SK-N-SH (cell line): ENCODE results near the gene C1QTNF5. TPM values are rescaled to one million over a fixed set of nuclear protein-coding genes. Genes with fewer than 3 reads are reported as not detected.

Experiments
- CTCF ChIA-PET: fragments of 300-600, 350-600 bp; formaldehyde crosslinking; extraction: SDS; loops from one replicate; lab custom pipeline; 2021; lab: Yijun Ruan, JAX
- POLR2A ChIA-PET: fragments of 350-600 bp; sonication (Branson Sonifier 250); formaldehyde crosslinking; extraction: SDS; loops from one replicate; lab custom pipeline; 2020; ENCODE audit warnings: antibody characterized with exemption, inconsistent platforms; lab: Yijun Ruan, JAX
- DNase-seq: peaks from one replicate; pipeline ENCODE4 v3.0.0; 2012
- H2AFZ ChIP-seq: fragments of 200-600 bp; sonication (generic); 2 replicates; pipeline ENCODE4 v1.8.1; 2016; ENCODE audit warnings: antibody characterized with exemption, mild to moderate bottlenecking, low read depth
- H3F3A ChIP-seq: fragments of 200-600 bp; sonication (generic); replicated peaks from 2 replicates; pipeline ENCODE3; 2016; ENCODE audit warnings: antibody characterized with exemption, mild to moderate bottlenecking; ENCODE audit not compliant: insufficient read depth
- H3K27ac ChIP-seq, 2 experiments: fragments of 200-500 bp in 1 of 2; fragments of 200-600 bp in 1 of 2; sonication (Bioruptor generic) in 1 of 2; sonication (generic), shearing (Covaris generic) in 1 of 2; 2 replicates each; pipeline versions ENCODE4 v1.5.1 to v1.6.1; 2014 to 2016; ENCODE audit warnings: low read depth in 2 of 2, inconsistent platforms in 1 of 2, low read length in 1 of 2, mild to moderate bottlenecking in 1 of 2, mixed read lengths in 1 of 2
- H3K27me3 ChIP-seq: fragments of 200-600 bp; sonication (generic), shearing (Covaris generic); 2 replicates; pipeline ENCODE4 v1.6.1; 2016; ENCODE audit warnings: mixed run types; ENCODE audit not compliant: insufficient read depth
- H3K36me3 ChIP-seq, 2 experiments: fragments of 200-500 bp in 1 of 2; fragments of 200-600 bp in 1 of 2; sonication (Bioruptor generic) in 1 of 2; sonication (generic) in 1 of 2; replicated peaks in 1 of 2; 2 replicates each; pipeline versions ENCODE3 to v1.5.1; 2014 to 2016; ENCODE audit warnings: low read length in 1 of 2, mild to moderate bottlenecking in 1 of 2; ENCODE audit not compliant: insufficient read depth in 2 of 2, control insufficient read depth in 1 of 2
- H3K4me1 ChIP-seq, 2 experiments: fragments of 200-500 bp in 1 of 2; fragments of 200-600 bp in 1 of 2; sonication (Bioruptor generic) in 1 of 2; sonication (generic), shearing (Covaris generic) in 1 of 2; 2 replicates each; pipeline versions ENCODE4 v1.5.1 to v1.6.1; 2014 to 2016; ENCODE audit warnings: low read depth in 1 of 2, low read length in 1 of 2, mixed run types in 1 of 2; ENCODE audit not compliant: insufficient read depth in 2 of 2, control insufficient read depth in 1 of 2
- H3K4me2 ChIP-seq: fragments of 200-600 bp; sonication (generic), shearing (Covaris generic); 2 replicates; pipeline ENCODE4 v1.6.1; 2017; ENCODE audit warnings: mixed run types
- H3K4me3 ChIP-seq, 2 experiments: fragments of 200-500 bp in 1 of 2; fragments of 200-600 bp in 1 of 2; sonication (Bioruptor generic) in 1 of 2; sonication (generic), shearing (Covaris generic) in 1 of 2; 2 replicates each; pipeline versions ENCODE4 v1.5.1 to v1.8.1; 2014 to 2016; ENCODE audit warnings: low read depth in 2 of 2, inconsistent platforms in 1 of 2, low read length in 1 of 2, mild to moderate bottlenecking in 1 of 2, mixed read lengths in 1 of 2, moderate library complexity in 1 of 2
- H3K79me2 ChIP-seq: fragments of 200-600 bp; sonication (generic); 2 replicates; pipeline ENCODE4 v1.8.1; 2017; ENCODE audit warnings: mild to moderate bottlenecking; ENCODE audit not compliant: insufficient read depth
- H3K9ac ChIP-seq: fragments of 200-600 bp; sonication (generic); 2 replicates; pipeline ENCODE4 v1.6.1; 2017; ENCODE audit warnings: mixed run types
- H3K9me2 ChIP-seq: fragments of 200-600 bp; sonication (generic); 2 replicates; pipeline ENCODE4 v1.6.1; 2017; ENCODE audit warnings: mixed run types
- H3K9me3 ChIP-seq: fragments of 200-600 bp; sonication (generic); 2 replicates; pipeline ENCODE4 v1.6.1; 2017; ENCODE audit warnings: mixed run types, mild to moderate bottlenecking, moderate library complexity
- H4K20me1 ChIP-seq: fragments of 200-600 bp; sonication (generic); 2 replicates; pipeline ENCODE4 v1.6.1; 2017; ENCODE audit warnings: mild to moderate bottlenecking, mixed run types; ENCODE audit not compliant: insufficient read depth
- CHD2 ChIP-seq: fragments of 150-350 bp; IDR thresholded peaks from 2 replicates; pipeline ENCODE4 v1.6.1; 2018; ENCODE audit warnings: low read length; ENCODE audit not compliant: partially characterized antibody
- ELF1 ChIP-seq: IDR thresholded peaks from 2 replicates; pipeline ENCODE4 v1.4.0; 2012
- EP300 ChIP-seq, 2 experiments: IDR thresholded peaks; 2 replicates each; pipeline versions ENCODE4 v1.4.0 to v1.6.1; 2012; ENCODE audit warnings: borderline replicate concordance in 1 of 2, low read depth in 1 of 2, low read length in 1 of 2
- FOXJ3 ChIP-seq: sonication (generic); formaldehyde crosslinking; IDR thresholded peaks from 2 replicates; pipeline ENCODE4 v1.5.1; 2020; ENCODE audit warnings: mild to moderate bottlenecking, missing genetic modification reagents
- GATA2 ChIP-seq: sonication (generic); formaldehyde crosslinking; IDR thresholded peaks from 2 replicates; pipeline ENCODE4 v1.5.0; 2020; ENCODE audit warnings: mild to moderate bottlenecking, missing genetic modification reagents
- MEF2A ChIP-seq: IDR thresholded peaks from 2 replicates; pipeline ENCODE4 v1.4.0; 2012; ENCODE audit warnings: low read depth, borderline replicate concordance
- MXI1 ChIP-seq: IDR thresholded peaks from 2 replicates; pipeline ENCODE4 v1.6.1; 2012; ENCODE audit warnings: mild to moderate bottlenecking, low read depth, low read length, improper control_type of control experiment
- NRF1 ChIP-seq: IDR thresholded peaks from 2 replicates; pipeline ENCODE4 v1.6.1; 2012; ENCODE audit warnings: low read depth, mild to moderate bottlenecking, low read length
- POLR2AphosphoS5 ChIP-seq: IDR thresholded peaks from 2 replicates; pipeline ENCODE4 v1.6.1; 2012; ENCODE audit warnings: low read depth, low read length
- RAD21 ChIP-seq: IDR thresholded peaks from 2 replicates; pipeline ENCODE4 v1.6.1; 2012; ENCODE audit warnings: mild to moderate bottlenecking, low read length
- RCOR1 ChIP-seq: fragments of 150-350 bp; IDR thresholded peaks from 2 replicates; pipeline ENCODE4 v1.6.1; 2017; ENCODE audit warnings: antibody characterized with exemption, low read length
- RFX5 ChIP-seq: IDR thresholded peaks from 2 replicates; pipeline ENCODE4 v1.6.1; 2012; ENCODE audit warnings: mild to moderate bottlenecking, improper control_type of control experiment, low read length
- RXRA ChIP-seq: IDR thresholded peaks from 2 replicates; pipeline ENCODE4 v1.4.0; 2012; ENCODE audit warnings: low read depth, mild to moderate bottlenecking, borderline replicate concordance
- SIN3A ChIP-seq: IDR thresholded peaks from 2 replicates; pipeline ENCODE4 v1.6.1; 2012; ENCODE audit warnings: low read depth, mild to moderate bottlenecking, low read length, moderate library complexity, borderline replicate concordance
- TCF12 ChIP-seq: IDR thresholded peaks from 2 replicates; pipeline ENCODE4 v1.4.0; 2012
- TEAD4 ChIP-seq: IDR thresholded peaks from 2 replicates; pipeline ENCODE4 v1.4.0; 2012; ENCODE audit warnings: mild to moderate bottlenecking, borderline replicate concordance; ENCODE audit not compliant: insufficient read depth
- WGBS: methylation state at CpG from one replicate; pipeline ENCODE4 v1.1.6; 2017; ENCODE audit warnings: low lambda C conversion rate; 5-methylcytosine and 5-hydroxymethylcytosine counted together
- polyA plus RNA-seq, 3 experiments: library from polyadenylated mRNA; depleted of rRNA; stranded (reverse); fragments of >200 nt; gene quantifications; 2 replicates each; pipeline ENCODE4 v1.2.3, GENCODE V29; 2012
- TF ChIP-seq, protein P1 (sequence below): IDR thresholded peaks from 2 replicates; pipeline ENCODE4 v1.4.0; 2012; ENCODE audit warnings: low read depth, borderline replicate concordance
- TF ChIP-seq, protein P2 (sequence below): IDR thresholded peaks from 2 replicates; pipeline ENCODE4; 2012
- TF ChIP-seq, protein P3 (sequence below): IDR thresholded peaks from 2 replicates; pipeline ENCODE4 v1.4.0; 2012; ENCODE audit warnings: low read depth, borderline replicate concordance
- TF ChIP-seq, protein P4 (sequence below): fragments of 150-350 bp; IDR thresholded peaks from 2 replicates; pipeline ENCODE4 v1.6.1; 2017; ENCODE audit warnings: antibody characterized with exemption, low read length, low read depth, borderline replicate concordance
- TF ChIP-seq, protein P5 (sequence below): fragments of 150-350 bp; IDR thresholded peaks from 2 replicates; pipeline ENCODE4 v1.6.1; 2016; ENCODE audit warnings: mild to moderate bottlenecking, low read depth, low read length

C1QTNF5 gene
- polyA plus RNA-seq, 1 of the 3 experiments (the other 2 are of a cell fraction), result 0.71 TPM

DNA sequence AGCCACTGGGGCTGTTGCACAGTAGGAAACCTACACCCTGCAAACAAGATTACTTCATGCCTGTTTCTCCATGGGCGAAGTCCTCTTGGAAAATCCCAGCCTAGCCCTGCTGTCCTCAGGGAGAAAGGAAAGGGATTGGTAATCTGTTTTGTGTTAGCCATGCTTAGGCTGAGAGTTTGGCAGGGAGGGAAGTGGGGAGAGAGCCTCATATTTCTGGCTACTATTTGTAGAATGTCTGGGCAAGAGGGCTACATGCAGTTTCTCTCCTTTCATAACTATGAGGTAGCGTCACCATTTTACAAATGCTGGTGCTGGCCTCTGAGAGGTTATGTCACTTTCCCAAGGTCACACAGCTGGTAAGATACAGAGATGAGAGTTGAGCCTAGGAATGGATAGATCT lies 6.6 kb upstream of the C1QTNF5 start (continued):
- TF ChIP-seq, protein P1, sequence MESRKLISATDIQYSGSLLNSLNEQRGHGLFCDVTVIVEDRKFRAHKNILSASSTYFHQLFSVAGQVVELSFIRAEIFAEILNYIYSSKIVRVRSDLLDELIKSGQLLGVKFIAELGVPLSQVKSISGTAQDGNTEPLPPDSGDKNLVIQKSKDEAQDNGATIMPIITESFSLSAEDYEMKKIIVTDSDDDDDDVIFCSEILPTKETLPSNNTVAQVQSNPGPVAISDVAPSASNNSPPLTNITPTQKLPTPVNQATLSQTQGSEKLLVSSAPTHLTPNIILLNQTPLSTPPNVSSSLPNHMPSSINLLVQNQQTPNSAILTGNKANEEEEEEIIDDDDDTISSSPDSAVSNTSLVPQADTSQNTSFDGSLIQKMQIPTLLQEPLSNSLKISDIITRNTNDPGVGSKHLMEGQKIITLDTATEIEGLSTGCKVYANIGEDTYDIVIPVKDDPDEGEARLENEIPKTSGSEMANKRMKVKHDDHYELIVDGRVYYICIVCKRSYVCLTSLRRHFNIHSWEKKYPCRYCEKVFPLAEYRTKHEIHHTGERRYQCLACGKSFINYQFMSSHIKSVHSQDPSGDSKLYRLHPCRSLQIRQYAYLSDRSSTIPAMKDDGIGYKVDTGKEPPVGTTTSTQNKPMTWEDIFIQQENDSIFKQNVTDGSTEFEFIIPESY, result no peak
- TF ChIP-seq MXI1 (no peak), CHD2 (no peak), NRF1 (no peak), MEF2A (no peak), RAD21 (no peak), FOXJ3 (no peak)
- TF ChIP-seq, protein P2, sequence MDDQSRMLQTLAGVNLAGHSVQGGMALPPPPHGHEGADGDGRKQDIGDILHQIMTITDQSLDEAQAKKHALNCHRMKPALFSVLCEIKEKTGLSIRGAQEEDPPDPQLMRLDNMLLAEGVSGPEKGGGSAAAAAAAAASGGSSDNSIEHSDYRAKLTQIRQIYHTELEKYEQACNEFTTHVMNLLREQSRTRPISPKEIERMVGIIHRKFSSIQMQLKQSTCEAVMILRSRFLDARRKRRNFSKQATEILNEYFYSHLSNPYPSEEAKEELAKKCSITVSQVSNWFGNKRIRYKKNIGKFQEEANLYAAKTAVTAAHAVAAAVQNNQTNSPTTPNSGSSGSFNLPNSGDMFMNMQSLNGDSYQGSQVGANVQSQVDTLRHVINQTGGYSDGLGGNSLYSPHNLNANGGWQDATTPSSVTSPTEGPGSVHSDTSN, result no peak

DNA sequence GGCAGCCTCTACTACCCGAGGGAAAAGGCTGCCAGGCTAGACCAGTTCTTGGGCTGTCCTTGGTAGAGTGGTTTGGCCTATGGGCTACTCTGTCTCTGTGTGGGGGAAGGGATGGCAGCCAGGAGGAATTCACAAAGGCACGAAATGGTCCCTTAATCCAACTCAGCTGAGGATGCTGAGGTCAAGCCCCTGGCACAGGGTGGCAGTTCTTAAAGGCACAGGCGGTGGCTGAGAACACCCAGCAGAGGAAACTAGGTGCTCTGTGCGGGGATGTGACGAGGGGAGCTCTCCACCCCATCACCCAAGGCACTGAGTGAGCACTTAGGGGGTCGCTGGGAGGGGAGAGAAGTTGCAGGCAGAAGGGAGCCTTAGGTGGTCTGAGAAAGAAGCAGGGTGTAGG lies 5.9 kb upstream of the C1QTNF5 start, which contains the start of gene MFRP:
MFRP (minus strand) TSS at position 101 of the 400 bp plus-strand sequence. CDS start 192 bp downstream, outside the sequence.
- DNase-seq, result no peak
- Histone ChIP-seq H3K27ac (no peak within 1 kb of the TSS), H3K4me1 (peaks cover 0 to 7% of the 10 kb centered on the region in 2 experiments; a peak in 1 of 4 replicates), H3K9me3 (no peaks in the 10 kb centered on the region), H3K9me2 (no peaks in the 10 kb centered on the region), H3K9ac (no peak within 1 kb of the TSS), H4K20me1 (no peaks in the 10 kb centered on the region), H2AFZ (no peak within 1 kb of the TSS), H3K36me3 (no peaks in the 10 kb centered on the region), H3K27me3 (no peaks in the 10 kb centered on the region; the same call in 1 of the 2 replicates), H3F3A (no peaks in the 10 kb centered on the region), H3K4me3 (no peak within 1 kb of the TSS), H3K79me2 (no peaks in the 10 kb centered on the region), H3K4me2 (no peak within 1 kb of the TSS)
- WGBS, result 46% methylated on average over 6 of the region's 6 CpGs
- CTCF ChIA-PET, result interaction anchor here (1.6 to 11.0 kb wide), 5 partner anchors 8 to 134 kb away, joined by 3 to 90 read pairs (median 42); no protein-coding TSS in a partner anchor
- POLR2A ChIA-PET, result no interaction called here
- TF ChIP-seq GATA2 (CRISPR knock-in tag), result no peak
- TF ChIP-seq RCOR1, result no peak
- no peak for TF ChIP-seq ELF1
- TF ChIP-seq, protein P3, sequence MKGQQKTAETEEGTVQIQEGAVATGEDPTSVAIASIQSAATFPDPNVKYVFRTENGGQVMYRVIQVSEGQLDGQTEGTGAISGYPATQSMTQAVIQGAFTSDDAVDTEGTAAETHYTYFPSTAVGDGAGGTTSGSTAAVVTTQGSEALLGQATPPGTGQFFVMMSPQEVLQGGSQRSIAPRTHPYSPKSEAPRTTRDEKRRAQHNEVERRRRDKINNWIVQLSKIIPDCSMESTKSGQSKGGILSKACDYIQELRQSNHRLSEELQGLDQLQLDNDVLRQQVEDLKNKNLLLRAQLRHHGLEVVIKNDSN, result no peak
- TF ChIP-seq SIN3A, result no peak
- no peak for TF ChIP-seq TEAD4
- no peak for TF ChIP-seq MEF2A
- no peak for TF ChIP-seq MXI1
- TF ChIP-seq, protein P4, sequence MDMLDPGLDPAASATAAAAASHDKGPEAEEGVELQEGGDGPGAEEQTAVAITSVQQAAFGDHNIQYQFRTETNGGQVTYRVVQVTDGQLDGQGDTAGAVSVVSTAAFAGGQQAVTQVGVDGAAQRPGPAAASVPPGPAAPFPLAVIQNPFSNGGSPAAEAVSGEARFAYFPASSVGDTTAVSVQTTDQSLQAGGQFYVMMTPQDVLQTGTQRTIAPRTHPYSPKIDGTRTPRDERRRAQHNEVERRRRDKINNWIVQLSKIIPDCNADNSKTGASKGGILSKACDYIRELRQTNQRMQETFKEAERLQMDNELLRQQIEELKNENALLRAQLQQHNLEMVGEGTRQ, result no peak
- TF ChIP-seq EP300 (IDR thresholded peaks at IDR 0.05; ENCODE audit: borderline replicate concordance in 1 of 2, low read depth in 1 of 2, low read length in 1 of 2), result no peak
- TF ChIP-seq, protein P5, sequence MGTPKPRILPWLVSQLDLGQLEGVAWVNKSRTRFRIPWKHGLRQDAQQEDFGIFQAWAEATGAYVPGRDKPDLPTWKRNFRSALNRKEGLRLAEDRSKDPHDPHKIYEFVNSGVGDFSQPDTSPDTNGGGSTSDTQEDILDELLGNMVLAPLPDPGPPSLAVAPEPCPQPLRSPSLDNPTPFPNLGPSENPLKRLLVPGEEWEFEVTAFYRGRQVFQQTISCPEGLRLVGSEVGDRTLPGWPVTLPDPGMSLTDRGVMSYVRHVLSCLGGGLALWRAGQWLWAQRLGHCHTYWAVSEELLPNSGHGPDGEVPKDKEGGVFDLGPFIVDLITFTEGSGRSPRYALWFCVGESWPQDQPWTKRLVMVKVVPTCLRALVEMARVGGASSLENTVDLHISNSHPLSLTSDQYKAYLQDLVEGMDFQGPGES, result no peak
- no peak for TF ChIP-seq RFX5
- TF ChIP-seq RXRA, result no peak
- no peak for TF ChIP-seq POLR2AphosphoS5
- no peak for TF ChIP-seq TCF12
- TF ChIP-seq, protein P1, result no peak
- TF ChIP-seq NRF1, result no peak
